GM21360 (cell line): Measurements from ENCODE around the gene SIN3A.
"Not testable (repeated sequence)": the region's sequence is repeated elsewhere in the genome, so short reads cannot be mapped to it uniquely, and the experiment has no call there.

Experiments
- ATAC-seq: cut with Tn5 transposase; IDR thresholded peaks from one replicate; pipeline ENCODE4 v1.9.1; 2021; ENCODE audit warnings: mild to moderate bottlenecking, moderate library complexity; ENCODE audit not compliant: unreplicated experiment

Gene SIN3A

DNA sequence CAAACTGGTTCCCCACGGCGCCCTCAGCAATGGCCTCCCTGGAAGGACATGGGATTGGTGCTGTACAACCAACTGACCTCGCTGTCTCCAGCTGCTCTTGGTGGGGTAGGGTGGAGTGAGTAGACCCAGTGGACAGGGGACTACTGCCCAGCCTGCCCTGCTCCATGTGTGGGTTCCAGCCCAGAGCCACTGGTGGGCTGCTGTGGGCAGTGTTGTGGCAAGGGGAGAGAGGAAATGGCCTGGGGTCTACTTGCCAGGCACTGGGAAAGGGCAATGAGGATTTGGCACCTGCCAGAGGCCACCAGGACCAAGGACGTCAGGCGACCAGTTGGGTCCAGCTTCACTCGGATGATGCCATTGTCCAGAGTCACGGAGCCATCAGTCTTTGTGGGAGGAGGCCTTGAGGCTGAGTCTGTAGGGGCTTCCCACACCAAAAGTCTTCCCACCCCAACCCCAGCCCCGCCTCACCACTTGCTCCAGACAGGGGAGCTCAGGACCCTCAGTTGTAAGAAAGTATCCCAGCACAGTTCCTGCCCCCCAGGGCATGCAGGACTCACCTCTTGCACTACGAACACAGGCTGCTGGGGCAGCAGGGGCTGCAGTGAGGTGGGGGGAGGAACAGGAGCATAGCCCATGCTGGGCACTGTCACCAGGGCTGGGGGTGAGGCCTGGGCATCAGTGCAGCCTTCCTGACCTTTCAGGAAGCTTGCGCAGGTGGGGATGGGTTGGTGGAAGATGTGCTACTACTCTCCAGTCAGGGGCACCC is 92.5 kb downstream of the SIN3A start:
- ATAC-seq = no peak

DNA sequence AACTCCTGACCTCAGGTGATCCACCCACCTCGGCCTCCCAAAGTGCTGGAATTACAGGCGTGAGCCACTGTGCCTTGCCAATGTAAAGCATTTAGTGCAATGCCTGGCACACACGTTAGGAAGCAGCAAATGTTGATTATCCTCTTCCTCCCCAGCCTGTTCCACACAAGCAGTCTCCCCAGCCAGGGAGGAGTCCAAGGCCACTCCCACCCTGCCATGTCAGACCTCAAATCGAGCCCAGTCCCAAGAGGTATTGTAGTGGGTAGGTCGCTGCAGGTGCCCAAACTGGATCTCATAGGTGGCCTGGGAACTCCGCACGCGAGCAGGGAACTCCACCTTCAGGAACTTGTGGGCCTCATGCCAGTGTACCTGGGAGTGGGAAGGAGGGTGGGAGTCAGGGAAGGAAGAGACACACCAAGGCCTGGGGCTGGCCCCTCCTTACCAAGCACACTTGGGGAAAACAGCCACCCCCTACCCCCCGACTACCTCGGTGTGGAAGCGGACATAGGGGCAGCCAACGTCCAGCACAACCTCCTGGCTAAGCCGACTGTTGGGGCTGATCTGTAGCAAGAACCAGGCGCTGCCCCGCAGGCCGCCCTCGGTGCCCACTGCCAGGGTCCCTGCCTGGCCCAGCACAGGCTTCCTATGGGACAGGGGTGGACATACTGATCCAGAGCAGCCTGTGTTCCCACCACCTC is 93.4 kb downstream of the SIN3A start:
- no peak for ATAC-seq

- no peak for ATAC-seq
These were observed 95.0 kb downstream of the SIN3A start for GRCh38 chr15:75356517-75356916.

DNA sequence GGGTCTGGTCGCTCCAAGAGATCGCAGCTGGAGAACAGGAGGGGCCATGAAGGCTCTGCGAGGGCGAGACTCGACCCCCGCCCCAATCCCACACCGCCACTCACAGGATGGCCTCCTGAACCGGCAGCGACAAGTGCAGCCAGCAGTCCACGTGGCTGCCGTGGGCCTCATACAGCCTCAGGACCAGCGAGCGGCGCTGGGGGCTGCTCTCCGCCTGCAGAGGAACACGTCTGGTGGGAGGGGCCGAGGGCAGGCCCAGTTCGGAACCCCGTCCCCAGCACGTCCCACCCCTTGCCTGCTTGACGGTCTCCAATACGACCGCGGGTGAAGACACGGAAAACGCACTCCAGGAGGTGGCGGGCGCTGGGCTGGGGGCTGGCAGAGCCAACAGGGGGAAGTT is 95.5 kb downstream of the SIN3A start:
- ATAC-seq = no peak

DNA sequence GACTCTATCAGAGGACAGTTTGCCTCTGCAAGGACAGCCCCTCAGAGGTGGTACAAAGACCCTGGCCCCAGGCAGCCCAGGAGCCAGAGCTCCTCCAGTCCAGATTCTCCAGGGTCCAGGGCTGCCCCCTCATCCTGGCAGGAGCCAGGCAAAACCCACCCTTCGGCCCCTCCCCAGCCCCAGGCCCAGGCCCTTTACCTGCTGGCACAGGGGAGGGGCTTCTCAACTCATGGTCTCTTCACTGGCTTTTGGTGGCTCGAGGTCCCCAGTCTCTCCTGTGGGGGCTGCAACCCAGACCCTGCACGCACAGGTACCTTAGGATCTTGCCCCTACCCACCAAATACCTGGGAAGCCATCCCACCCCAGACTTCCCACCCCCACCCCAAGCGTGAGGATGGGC is 96.1 kb downstream of the SIN3A start:
- no peak for ATAC-seq

- ATAC-seq = no peak
These were observed 97.0 kb downstream of the SIN3A start for GRCh38 chr15:75354454-75354853.

GRCh38 chr15:75353604-75354003 is 97.9 kb downstream of the SIN3A start:
- ATAC-seq = no peak

DNA sequence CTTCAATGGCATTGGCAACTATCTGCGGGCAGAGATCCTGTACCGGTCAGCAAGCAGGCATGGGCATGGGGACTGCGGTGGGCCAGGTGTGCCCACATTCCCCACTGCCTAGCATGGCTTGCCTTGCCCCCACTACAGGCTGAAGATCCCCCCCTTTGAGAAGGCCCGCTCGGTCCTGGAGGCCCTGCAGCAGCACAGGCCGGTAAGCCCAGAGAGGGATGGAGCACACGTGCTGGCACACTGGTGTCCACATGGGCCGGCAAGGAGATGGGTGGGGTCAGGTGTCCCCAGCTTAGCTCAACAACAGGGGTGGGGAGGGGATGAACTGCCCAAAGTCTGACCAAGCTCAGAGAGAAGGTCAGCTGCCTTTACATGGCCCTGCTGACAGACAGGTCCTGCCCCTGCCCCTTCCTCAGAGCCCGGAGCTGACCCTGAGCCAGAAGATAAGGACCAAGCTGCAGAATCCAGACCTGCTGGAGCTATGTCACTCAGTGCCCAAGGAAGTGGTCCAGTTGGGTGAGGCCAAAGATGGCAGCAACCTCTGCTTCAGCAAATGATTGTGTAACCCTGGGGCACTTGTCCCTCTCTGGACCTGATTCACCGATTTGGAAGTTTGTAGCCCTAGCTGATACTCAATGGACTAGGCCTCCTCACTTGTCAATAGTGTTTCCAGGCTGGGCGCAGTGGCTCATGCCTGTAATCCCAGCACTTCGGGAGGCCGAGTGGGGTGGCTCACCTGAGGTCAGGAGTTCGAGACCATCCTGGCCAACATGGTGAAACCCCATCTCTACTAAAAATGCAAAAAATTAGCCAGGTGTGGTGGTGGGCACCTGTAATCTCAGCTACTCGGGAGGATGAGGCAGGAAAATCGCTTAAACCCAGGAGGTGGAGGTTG is 99.1 kb downstream of the SIN3A start:
- ATAC-seq = no peak

GRCh38 chr15:75350601-75351361 is 100.7 kb downstream of the SIN3A start:
- no peak for ATAC-seq

- no peak for ATAC-seq
These were observed 101.5 kb downstream of the SIN3A start for GRCh38 chr15:75349851-75350588.

DNA sequence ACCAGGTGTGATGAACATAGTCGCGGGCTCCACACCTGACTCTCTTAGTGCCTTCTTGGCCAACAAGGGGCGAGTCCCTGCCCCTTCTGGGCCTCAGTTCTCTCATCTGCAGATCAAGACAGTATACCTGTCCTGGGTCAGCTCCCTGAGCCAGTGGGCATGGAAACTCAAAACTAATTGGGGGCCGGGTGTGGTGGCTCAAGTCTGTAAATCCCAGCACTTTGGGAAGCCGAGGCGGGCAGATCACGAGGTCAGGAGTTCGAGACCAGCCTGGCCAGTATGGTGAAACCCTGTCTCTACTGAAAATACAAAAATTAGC is 102.2 kb downstream of the SIN3A start:
- not testable (repeated sequence) for ATAC-seq

DNA sequence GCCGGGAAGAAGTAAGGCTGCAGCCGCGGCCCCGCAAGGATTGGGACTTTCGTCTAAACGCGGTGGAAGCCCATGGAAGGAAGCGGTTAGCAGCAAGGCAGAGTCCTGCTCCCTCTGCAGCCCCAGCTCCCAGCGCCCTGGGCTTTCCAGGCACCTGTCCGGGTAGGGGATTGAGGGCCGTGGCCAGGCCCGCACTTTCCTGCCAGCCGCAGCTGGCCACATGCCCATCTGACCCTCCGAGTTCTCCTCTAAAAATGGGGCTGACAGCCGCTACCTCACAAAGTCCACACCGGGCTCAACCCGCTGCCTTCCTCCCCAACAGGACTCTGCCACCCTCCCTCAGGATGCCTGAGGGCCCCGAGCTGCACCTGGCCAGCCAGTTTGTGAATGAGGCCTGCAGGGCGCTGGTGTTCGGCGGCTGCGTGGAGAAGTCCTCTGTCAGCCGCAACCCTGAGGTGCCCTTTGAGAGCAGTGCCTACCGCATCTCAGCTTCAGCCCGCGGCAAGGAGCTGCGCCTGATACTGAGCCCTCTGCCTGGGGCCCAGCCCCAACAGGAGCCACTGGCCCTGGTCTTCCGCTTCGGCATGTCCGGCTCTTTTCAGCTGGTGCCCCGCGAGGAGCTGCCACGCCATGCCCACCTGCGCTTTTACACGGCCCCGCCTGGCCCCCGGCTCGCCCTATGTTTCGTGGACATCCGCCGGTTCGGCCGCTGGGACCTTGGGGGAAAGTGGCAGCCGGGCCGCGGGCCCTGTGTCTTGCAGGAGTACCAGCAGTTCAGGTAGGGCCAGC is 102.7 kb downstream of the SIN3A start:
- no peak for ATAC-seq

GRCh38 chr15:75348034-75348561 is 103.4 kb downstream of the SIN3A start:
- ATAC-seq = no peak

- peak; percentile 45 for ATAC-seq
These were observed 104.1 kb downstream of the SIN3A start for GRCh38 chr15:75347222-75348033.

- ATAC-seq = no peak
These were observed 104.7 kb downstream of the SIN3A start, which contains the start of gene NEIL1 for GRCh38 chr15:75346796-75347221. Gene NEIL1 (plus strand): TSS chr15:75347039. CDS start chr15:75348906, 1,867 bp downstream.

GRCh38 chr15:75343953-75344352 is 107.5 kb downstream of the SIN3A start:
- not testable (repeated sequence) for ATAC-seq

- no peak for ATAC-seq
These were observed 109.3 kb downstream of the SIN3A start for GRCh38 chr15:75342221-75342620.
